Effector memory CD8-positive, alpha-beta T cell (primary cell): Measurements from ENCODE around the gene ACOT13.
A peak's percentile ranks its signal among the peaks of the same experiment; 100 is the strongest.
"Not testable (repeated sequence)": the region's sequence is repeated elsewhere in the genome, so short reads cannot be mapped to it uniquely, and the experiment has no call there.

ENCODE experiments used
- ATAC-seq: fragments of 150-1000 bp; cut with Tn5 transposase; replicated peaks from 2 replicates; pipeline ENCODE4 v1.10.0; 2021; ENCODE audit warnings: mild to moderate bottlenecking, moderate library complexity
- DNase-seq, 3 experiments: peaks; one replicate each; pipeline ENCODE4 v3.0.0; 2021
- H3K27ac Mint-ChIP-seq, 2 donors: one replicate each; pipeline ENCODE4 v1.8.0; 2022; ENCODE audit warnings: mild to moderate bottlenecking in 2 of 2, mixed read lengths in 2 of 2, moderate library complexity in 2 of 2
- H3K27me3 Mint-ChIP-seq, 2 donors: one replicate each; pipeline ENCODE4 v1.8.0; 2022; ENCODE audit warnings: mixed read lengths in 2 of 2
- H3K36me3 Mint-ChIP-seq: one replicate; pipeline ENCODE4 v1.8.0; 2022; ENCODE audit warnings: mild to moderate bottlenecking, moderate library complexity, mixed read lengths; ENCODE audit not compliant: insufficient read depth
- H3K4me1 Mint-ChIP-seq, 2 donors: one replicate each; pipeline ENCODE4 v1.8.0; 2022; ENCODE audit warnings: low read depth in 2 of 2, mixed read lengths in 2 of 2
- H3K4me3 Mint-ChIP-seq, 2 donors: one replicate each; pipeline ENCODE4 v1.8.0; 2022; ENCODE audit warnings: mild to moderate bottlenecking in 2 of 2, mixed read lengths in 2 of 2, moderate library complexity in 2 of 2
- H3K9me3 Mint-ChIP-seq, 2 donors: one replicate each; pipeline ENCODE4 v1.8.0; 2022; ENCODE audit warnings: mixed read lengths in 2 of 2
- total RNA-seq, 9 experiments: gene quantifications; one replicate each; lab custom pipeline; 2026; lab: John Stamatoyannopoulos, UW

The ACOT13 gene
- total RNA-seq = 9.1 to 28.7 (median 18.1) reads per million in 9 experiments

GRCh38 chr6:24666641-24667377 lies at the start of gene ACOT13, which contains the start of gene TDP2:
TSS of gene ACOT13 (plus strand) at chr6:24667077. CDS start at chr6:24667264, 187 bp downstream.
TSS of gene TDP2 (minus strand) at chr6:24666899. CDS start at chr6:24666862, 37 bp downstream.
- Mint-ChIP-seq H3K9me3 (no peaks in the 10 kb centered on the region), H3K27ac (peak within 1 kb of the TSS; percentile 95 to 96), H3K4me1 (peaks cover 37 to 51% of the 10 kb centered on the region in 2 donors), H3K4me3 (peak within 1 kb of the TSS; percentile 97 to 98), H3K27me3 (no peaks in the 10 kb centered on the region), H3K36me3 (peaks cover 26% of the 10 kb centered on the region)
- peak; percentile 89 for ATAC-seq
- DNase-seq = peak; percentile 93 to 96 (median 94)

- Mint-ChIP-seq H3K27ac (no peak overlapping the region), H3K27me3 (no peaks in the 10 kb centered on the region), H3K36me3 (no peaks in the 10 kb centered on the region), H3K4me1 (no peaks in the 10 kb centered on the region), H3K9me3 (no peaks in the 10 kb centered on the region), H3K4me3 (no peak overlapping the region)
- ATAC-seq (no peak), DNase-seq (no peak)
Measured at GRCh38 chr6:24619661-24620060, 47.2 kb upstream of the ACOT13 start.

GRCh38 chr6:24620637-24621036 lies 46.2 kb upstream of the ACOT13 start:
- no peak for DNase-seq
- Mint-ChIP-seq H3K27me3 (peaks cover 0 to under 1% of the 10 kb centered on the region in 2 donors), H3K9me3 (no peaks in the 10 kb centered on the region), H3K4me3 (no peak overlapping the region), H3K4me1 (no peaks in the 10 kb centered on the region), H3K36me3 (no peaks in the 10 kb centered on the region), H3K27ac (no peak overlapping the region)
- no peak for ATAC-seq

GRCh38 chr6:24621626-24622289 lies 45.1 kb upstream of the ACOT13 start:
- no peak overlapping the region for H3K27ac Mint-ChIP-seq
- ATAC-seq = no peak
- no peak overlapping the region for H3K4me3 Mint-ChIP-seq
- H3K27me3 Mint-ChIP-seq = peaks cover 0 to 5% of the 10 kb centered on the region in 2 donors
- DNase-seq = no peak
- H3K9me3 Mint-ChIP-seq = no peaks in the 10 kb centered on the region
- no peaks in the 10 kb centered on the region for H3K4me1 Mint-ChIP-seq
- no peaks in the 10 kb centered on the region for H3K36me3 Mint-ChIP-seq

GRCh38 chr6:24630856-24631505 lies 35.9 kb upstream of the ACOT13 start:
- no peaks in the 10 kb centered on the region for H3K9me3 Mint-ChIP-seq
- H3K36me3 Mint-ChIP-seq = no peaks in the 10 kb centered on the region
- ATAC-seq (no peak), DNase-seq (no peak)
- no peak overlapping the region for H3K27ac Mint-ChIP-seq
- H3K4me1 Mint-ChIP-seq = no peaks in the 10 kb centered on the region
- H3K4me3 Mint-ChIP-seq = no peak overlapping the region
- H3K27me3 Mint-ChIP-seq = peaks cover 34 to 35% of the 10 kb centered on the region in 2 donors

- DNase-seq = no peak
- Mint-ChIP-seq H3K27me3 (peaks cover 34 to 38% of the 10 kb centered on the region in 2 donors), H3K27ac (no peak overlapping the region), H3K9me3 (no peaks in the 10 kb centered on the region), H3K4me1 (no peaks in the 10 kb centered on the region), H3K4me3 (no peak overlapping the region), H3K36me3 (no peaks in the 10 kb centered on the region)
- no peak for ATAC-seq
Measured at GRCh38 chr6:24631671-24632070, 35.2 kb upstream of the ACOT13 start.

- no peaks in the 10 kb centered on the region for H3K36me3 Mint-ChIP-seq
- no peak overlapping the region for H3K27ac Mint-ChIP-seq
- H3K9me3 Mint-ChIP-seq = no peaks in the 10 kb centered on the region
- no peak overlapping the region for H3K4me3 Mint-ChIP-seq
- H3K4me1 Mint-ChIP-seq = no peaks in the 10 kb centered on the region
- DNase-seq = no peak
- ATAC-seq = no peak
- H3K27me3 Mint-ChIP-seq = peaks cover 34 to 38% of the 10 kb centered on the region in 2 donors
Measured at GRCh38 chr6:24632573-24632972, 34.3 kb upstream of the ACOT13 start.

- DNase-seq = no peak
- no peak for ATAC-seq
- no peak overlapping the region for H3K4me3 Mint-ChIP-seq
- H3K4me1 Mint-ChIP-seq = no peaks in the 10 kb centered on the region
- no peak overlapping the region for H3K27ac Mint-ChIP-seq
- no peaks in the 10 kb centered on the region for H3K36me3 Mint-ChIP-seq
- peaks cover 40 to 53% of the 10 kb centered on the region in 2 donors for H3K27me3 Mint-ChIP-seq
- no peaks in the 10 kb centered on the region for H3K9me3 Mint-ChIP-seq
Measured at GRCh38 chr6:24636681-24637080, 30.2 kb upstream of the ACOT13 start.

GRCh38 chr6:24640166-24640565 lies 26.7 kb upstream of the ACOT13 start:
- Mint-ChIP-seq H3K4me3 (no peak overlapping the region), H3K36me3 (peaks cover 5% of the 10 kb centered on the region), H3K9me3 (no peaks in the 10 kb centered on the region), H3K4me1 (peaks cover under 1 to 2% of the 10 kb centered on the region in 2 donors), H3K27ac (no peak overlapping the region), H3K27me3 (peaks cover 21 to 54% of the 10 kb centered on the region in 2 donors)
- ATAC-seq = no peak
- DNase-seq = no peak

GRCh38 chr6:24640631-24641030 lies 26.2 kb upstream of the ACOT13 start:
- not testable (repeated sequence) for H3K4me1 Mint-ChIP-seq, H3K27ac Mint-ChIP-seq, H3K9me3 Mint-ChIP-seq, ATAC-seq, H3K36me3 Mint-ChIP-seq, DNase-seq, H3K4me3 Mint-ChIP-seq
- H3K27me3 Mint-ChIP-seq = peaks cover 20 to 54% of the 10 kb centered on the region in 2 donors

GRCh38 chr6:24642061-24642460 lies 24.8 kb upstream of the ACOT13 start:
- DNase-seq = no peak
- no peak overlapping the region for H3K4me3 Mint-ChIP-seq
- H3K36me3 Mint-ChIP-seq = peaks cover 17% of the 10 kb centered on the region
- ATAC-seq = no peak
- no peaks in the 10 kb centered on the region for H3K9me3 Mint-ChIP-seq
- H3K4me1 Mint-ChIP-seq = peaks cover 9 to 11% of the 10 kb centered on the region in 2 donors
- H3K27ac Mint-ChIP-seq = no peak overlapping the region
- H3K27me3 Mint-ChIP-seq = peaks cover 13 to 54% of the 10 kb centered on the region in 2 donors

GRCh38 chr6:24643920-24644319 lies 23.0 kb upstream of the ACOT13 start:
- H3K27ac Mint-ChIP-seq = no peak overlapping the region

GRCh38 chr6:24644377-24644776 lies 22.5 kb upstream of the ACOT13 start:
- ATAC-seq (no peak), DNase-seq (no peak)
- Mint-ChIP-seq H3K4me1 (peaks cover 9 to 11% of the 10 kb centered on the region in 2 donors), H3K9me3 (no peaks in the 10 kb centered on the region), H3K27me3 (peaks cover 13 to 45% of the 10 kb centered on the region in 2 donors), H3K36me3 (peaks cover 17% of the 10 kb centered on the region), H3K4me3 (no peak overlapping the region), H3K27ac (no peak overlapping the region)

More at GRCh38 chr6:24643920-24644319, 23.0 kb upstream of the ACOT13 start:
- H3K27me3 Mint-ChIP-seq = peaks cover 13 to 45% of the 10 kb centered on the region in 2 donors
- H3K4me3 Mint-ChIP-seq = no peak overlapping the region
- DNase-seq (no peak), ATAC-seq (no peak)
- H3K4me1 Mint-ChIP-seq = peaks cover 9 to 11% of the 10 kb centered on the region in 2 donors
- peaks cover 17% of the 10 kb centered on the region for H3K36me3 Mint-ChIP-seq
- no peaks in the 10 kb centered on the region for H3K9me3 Mint-ChIP-seq
